Testis (tissue), 2 donors: ENCODE results near the gene RCAN2.

ENCODE experiments used
- POLR2A ChIP-seq: fragments of 450-650 bp; IDR thresholded peaks from one replicate; pipeline ENCODE4 v1.6.1; 2017; ENCODE audit warnings: antibody characterized with exemption, mild to moderate bottlenecking, moderate library complexity
- TF ChIP-seq, protein P1 (sequence below), 3 experiments: fragments of 450-650 bp in 2 of 3; fragments of 200-600 bp in 1 of 3; sonication (generic) in 1 of 3; IDR thresholded peaks; one replicate each; pipeline ENCODE4 v1.5.1; 2016 to 2019; ENCODE audit warnings: antibody characterized with exemption in 3 of 3, mild to moderate bottlenecking in 2 of 3, moderate library complexity in 1 of 3

DNA sequence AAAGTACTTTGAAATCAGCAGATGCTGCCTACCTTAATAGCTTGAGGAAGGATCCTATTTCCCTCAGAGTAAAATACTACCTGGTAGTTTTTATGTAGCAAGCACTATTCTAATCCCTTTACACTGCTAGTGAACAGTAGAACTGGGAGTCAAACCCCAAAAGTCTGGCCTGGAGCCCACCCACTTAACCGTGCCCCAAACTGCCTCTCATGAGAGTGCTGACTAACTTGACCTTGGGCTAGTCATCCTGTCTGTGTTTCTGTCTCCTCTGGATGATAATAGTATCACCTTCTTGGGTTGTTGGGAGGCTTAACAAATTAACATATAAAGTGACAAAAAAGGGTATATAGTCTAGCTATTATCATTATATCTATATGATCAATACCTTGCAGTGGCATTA is 140.5 kb downstream of the RCAN2 start:
- TF ChIP-seq, protein P1, sequence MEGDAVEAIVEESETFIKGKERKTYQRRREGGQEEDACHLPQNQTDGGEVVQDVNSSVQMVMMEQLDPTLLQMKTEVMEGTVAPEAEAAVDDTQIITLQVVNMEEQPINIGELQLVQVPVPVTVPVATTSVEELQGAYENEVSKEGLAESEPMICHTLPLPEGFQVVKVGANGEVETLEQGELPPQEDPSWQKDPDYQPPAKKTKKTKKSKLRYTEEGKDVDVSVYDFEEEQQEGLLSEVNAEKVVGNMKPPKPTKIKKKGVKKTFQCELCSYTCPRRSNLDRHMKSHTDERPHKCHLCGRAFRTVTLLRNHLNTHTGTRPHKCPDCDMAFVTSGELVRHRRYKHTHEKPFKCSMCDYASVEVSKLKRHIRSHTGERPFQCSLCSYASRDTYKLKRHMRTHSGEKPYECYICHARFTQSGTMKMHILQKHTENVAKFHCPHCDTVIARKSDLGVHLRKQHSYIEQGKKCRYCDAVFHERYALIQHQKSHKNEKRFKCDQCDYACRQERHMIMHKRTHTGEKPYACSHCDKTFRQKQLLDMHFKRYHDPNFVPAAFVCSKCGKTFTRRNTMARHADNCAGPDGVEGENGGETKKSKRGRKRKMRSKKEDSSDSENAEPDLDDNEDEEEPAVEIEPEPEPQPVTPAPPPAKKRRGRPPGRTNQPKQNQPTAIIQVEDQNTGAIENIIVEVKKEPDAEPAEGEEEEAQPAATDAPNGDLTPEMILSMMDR (IDR thresholded peaks at IDR 0.05), result no peak
- no peak for TF ChIP-seq POLR2A
